NCI-H1694 (cell line): ENCODE data around the gene ARAF.

Source experiments
- DNase-seq: peaks from one replicate; lab custom pipeline; 2025; lab: John Stamatoyannopoulos, UW

Gene ARAF

GRCh38 chrX:47620303-47620685 is 59.3 kb downstream of the ARAF start:
- DNase-seq = no peak
